K562 (cell line): Measurements from ENCODE around the gene AGAP1. TPM values are rescaled to one million over a fixed set of nuclear protein-coding genes. Genes with fewer than 3 reads are reported as not detected.
A peak's percentile ranks its signal among the peaks of the same experiment; 100 is the strongest.

Experiments used
- ATAC-seq: fragments of 200-7000 bp; cut with Tn5 transposase; 3 replicates; pipeline ENCODE4 v1.9.1; 2020; ENCODE audit warnings: moderate library complexity
- BruUV-seq: library from RNA; stranded (reverse); fragments of 400-500 nt; replicated peaks from 2 replicates; lab custom pipeline; 2021; lab: Mats Ljungman, UMichigan
- CTCF ChIA-PET: fragments of 300-600 bp; formaldehyde crosslinking; extraction: SDS; loops from one replicate; lab custom pipeline; 2021; ENCODE audit warnings: low intra/inter-chr PET ratio; lab: Yijun Ruan, JAX
- POLR2A ChIA-PET: fragments of 300-600, 350-650 bp; sonication (Branson Sonifier 250); formaldehyde crosslinking; extraction: SDS; loops from one replicate; lab custom pipeline; 2021; ENCODE audit warnings: antibody characterized with exemption, inconsistent platforms; lab: Yijun Ruan, JAX
- DNase-seq, 4 experiments: peaks; one replicate each; pipeline versions ENCODE4 v3.0.0 to v3.0.0-alpha.2; 2011 to 2018; ENCODE audit warnings: low spot score in 3 of 4, mixed read lengths in 3 of 4; ENCODE audit errors: extremely low read depth in 1 of 4
- FAIRE-seq: peaks from 2 replicates; lab custom pipeline; 2011; peaks lifted over from hg19 to GRCh38; lab: Jason Lieb, UNC
- H2AFZ ChIP-seq: 2 replicates; pipeline ENCODE4 v1.6.0; 2011; ENCODE audit warnings: low read depth, low read length, control low read depth, inconsistent platforms
- H3K27ac ChIP-seq: fragments of 200-600 bp; 3 replicates; pipeline ENCODE4 v1.8.0; 2011; ENCODE audit warnings: low read depth, mild to moderate bottlenecking, control low read depth, inconsistent platforms, low read length, moderate library complexity, mixed read lengths; ENCODE audit errors: extremely low read depth
- H3K27me3 ChIP-seq, 2 experiments: fragments of 300-600 bp in 1 of 2; 2 replicates in 1 of 2; 3 replicates in 1 of 2; pipeline versions ENCODE4 v1.6.0 to v1.8.0; 2011; ENCODE audit warnings: inconsistent platforms in 2 of 2, low read length in 2 of 2, mild to moderate bottlenecking in 1 of 2, mixed read lengths in 1 of 2, moderate library complexity in 1 of 2; ENCODE audit not compliant: control insufficient read depth in 2 of 2, insufficient read depth in 2 of 2
- H3K36me3 ChIP-seq: fragments of 300-600 bp; 3 replicates; pipeline ENCODE4 v1.8.0; 2011; ENCODE audit warnings: mild to moderate bottlenecking, low read length, inconsistent platforms; ENCODE audit not compliant: control insufficient read depth, insufficient read depth
- H3K4me1 ChIP-seq, 2 experiments: fragments of 200-600 bp in 1 of 2; replicated peaks in 1 of 2; 2 replicates in 1 of 2; 3 replicates in 1 of 2; pipeline versions ENCODE4 v1.5.1 to v1.8.0; 2011; ENCODE audit warnings: inconsistent platforms in 2 of 2, low read length in 2 of 2, mild to moderate bottlenecking in 1 of 2, mixed read lengths in 1 of 2, moderate library complexity in 1 of 2; ENCODE audit not compliant: control insufficient read depth in 2 of 2, insufficient read depth in 2 of 2
- H3K4me2 ChIP-seq: 2 replicates; pipeline ENCODE4 v1.6.1; 2011; ENCODE audit warnings: low read length, control low read depth, inconsistent platforms, mixed read lengths; ENCODE audit not compliant: insufficient read depth
- H3K4me3 ChIP-seq: fragments of 200-600 bp; sonication (generic), shearing (Covaris generic); 2 replicates; pipeline ENCODE4 v1.5.1; 2016; ENCODE audit warnings: control low read depth, inconsistent platforms
- H3K79me2 ChIP-seq: fragments of 200-600 bp; 3 replicates; pipeline ENCODE4 v1.8.0; 2011; ENCODE audit warnings: low read length, inconsistent platforms; ENCODE audit not compliant: control insufficient read depth, insufficient read depth
- H3K9ac ChIP-seq, 2 experiments: 2 replicates each; pipeline versions ENCODE4 v1.6.0 to v1.6.1; 2011; ENCODE audit warnings: low read depth in 2 of 2, low read length in 2 of 2, control low read depth in 1 of 2, inconsistent platforms in 1 of 2, mild to moderate bottlenecking in 1 of 2, mixed read lengths in 1 of 2; ENCODE audit not compliant: insufficient read depth in 1 of 2
- H3K9me1 ChIP-seq: one replicate; pipeline ENCODE4 v1.6.0; 2011; ENCODE audit warnings: inconsistent platforms, mild to moderate bottlenecking, low read length, moderate library complexity; ENCODE audit not compliant: control insufficient read depth, insufficient read depth
- H3K9me3 ChIP-seq: replicated peaks from 2 replicates; pipeline ENCODE4 v1.5.1; 2011; ENCODE audit warnings: low read depth, low read length, inconsistent platforms; ENCODE audit not compliant: control insufficient read depth, insufficient read depth
- H4K20me1 ChIP-seq: replicated peaks from 2 replicates; pipeline ENCODE4 v1.6.1; 2011; ENCODE audit warnings: low read length, inconsistent platforms, mixed read lengths; ENCODE audit not compliant: control insufficient read depth, insufficient read depth
- FOXA3 ChIP-seq, 2 experiments: fragments of 450-650 bp in 1 of 2; sonication (generic) in 1 of 2; formaldehyde crosslinking; IDR thresholded peaks in 1 of 2; conservative IDR thresholded peaks in 1 of 2; 2 replicates each; pipeline versions ENCODE4 v1.4.0 to v1.8.0; 2020 to 2022; ENCODE audit warnings: mild to moderate bottlenecking in 2 of 2, missing genetic modification reagents in 1 of 2
- PRMT5 ChIP-seq: sonication (generic); formaldehyde crosslinking; IDR thresholded peaks from 2 replicates; pipeline ENCODE4 v1.5.0; 2020; ENCODE audit warnings: missing genetic modification reagents
- WGBS: fragments of 100-300 bp; shearing (Covaris generic); methylation state at CpG from one replicate; pipeline ENCODE4 v1.1.6; 2016; ENCODE audit warnings: low coverage, mixed read lengths; ENCODE audit not compliant: insufficient coverage; ENCODE audit errors: missing lambda C conversion rate; 5-methylcytosine and 5-hydroxymethylcytosine counted together
- in situ Hi-C: fragments of 300-500 bp; cut with MboI; formaldehyde crosslinking; loops from 4 replicates; pipeline ENCODE4 v1.15.0; 2018; ENCODE audit warnings: inconsistent platforms, mixed read lengths
- intact Hi-C: fragments of 100-400 bp; cut with micrococcal nuclease; formaldehyde crosslinking; loops from 2 replicates; pipeline ENCODE4 v1.14.2; 2022
- polyA plus RNA-seq, 8 experiments: library from polyadenylated mRNA; depleted of rRNA in 4 of 8; stranded (reverse) in 5 of 8; unstranded in 3 of 8; fragments of >200 nt; fragmentation: Nextera tagmentation in 2 of 8; fragmentation: Illumina TruSeq in 1 of 8; extraction: Ambion mirVana in 2 of 8; extraction: Trizol in 1 of 8; gene quantifications; 2 replicates each; pipeline versions ENCODE4 v1.2.1 to v1.2.3, GENCODE V29; 2011 to 2014; ENCODE audit warnings: inconsistent platforms in 1 of 8, missing spikeins in 1 of 8
- total RNA-seq, 7 experiments: library from RNA; depleted of rRNA in 6 of 7; stranded (reverse); fragments of >200 nt in 6 of 7; fragmentation: Illumina TruSeq in 2 of 7; extraction: Trizol in 2 of 7; gene quantifications; 2 replicates each; pipeline versions ENCODE4 v1.2.1 to v1.2.3, GENCODE V29; 2011 to 2021; ENCODE audit warnings: low replicate concordance in 1 of 7
- TF ChIP-seq, protein P1 (sequence below): fragments of 450-650 bp; IDR thresholded peaks from 2 replicates; pipeline ENCODE4 v1.6.1; 2016; ENCODE audit warnings: low read depth, mild to moderate bottlenecking, moderate library complexity
- TF ChIP-seq, protein P2 (sequence below): fragments of 450-650 bp; IDR thresholded peaks from 2 replicates; pipeline ENCODE4 v1.6.1; 2016

AGAP1 gene
- total and polyA plus RNA-seq, 9 of the 15 experiments (the other 6 are each of a cell fraction or from before 2014, with no cell fraction given), result 1.3 to 24.0 (median 10.6) TPM

DNA sequence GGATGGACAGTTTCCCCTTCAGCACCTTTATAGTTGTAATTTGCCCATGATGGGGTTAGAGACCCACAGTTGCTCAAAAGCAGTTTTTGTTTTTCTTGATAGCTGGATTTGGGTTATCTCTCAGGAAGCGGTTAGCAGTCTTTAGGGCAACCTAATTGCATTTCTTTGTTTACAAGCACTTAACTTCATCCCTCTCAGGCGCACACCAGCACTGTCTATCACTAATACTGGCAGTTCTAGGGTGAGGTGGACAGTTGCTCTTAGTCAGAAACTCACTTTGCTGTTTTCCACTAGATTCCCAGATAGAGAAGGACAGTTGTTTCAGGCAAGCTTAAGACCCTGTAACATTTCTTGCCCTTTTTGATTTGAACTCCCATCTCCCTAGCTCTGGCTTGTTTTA, 146.0 kb downstream of the AGAP1 start:
- in situ Hi-C loops, result no loop called here
- TF ChIP-seq, protein P1, sequence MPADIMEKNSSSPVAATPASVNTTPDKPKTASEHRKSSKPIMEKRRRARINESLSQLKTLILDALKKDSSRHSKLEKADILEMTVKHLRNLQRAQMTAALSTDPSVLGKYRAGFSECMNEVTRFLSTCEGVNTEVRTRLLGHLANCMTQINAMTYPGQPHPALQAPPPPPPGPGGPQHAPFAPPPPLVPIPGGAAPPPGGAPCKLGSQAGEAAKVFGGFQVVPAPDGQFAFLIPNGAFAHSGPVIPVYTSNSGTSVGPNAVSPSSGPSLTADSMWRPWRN, result 0 out of 2 replicates have a peak, but pooled peaks have one; percentile 21
- no peak for TF ChIP-seq PRMT5 (CRISPR knock-in tag)
- TF ChIP-seq, protein P2, sequence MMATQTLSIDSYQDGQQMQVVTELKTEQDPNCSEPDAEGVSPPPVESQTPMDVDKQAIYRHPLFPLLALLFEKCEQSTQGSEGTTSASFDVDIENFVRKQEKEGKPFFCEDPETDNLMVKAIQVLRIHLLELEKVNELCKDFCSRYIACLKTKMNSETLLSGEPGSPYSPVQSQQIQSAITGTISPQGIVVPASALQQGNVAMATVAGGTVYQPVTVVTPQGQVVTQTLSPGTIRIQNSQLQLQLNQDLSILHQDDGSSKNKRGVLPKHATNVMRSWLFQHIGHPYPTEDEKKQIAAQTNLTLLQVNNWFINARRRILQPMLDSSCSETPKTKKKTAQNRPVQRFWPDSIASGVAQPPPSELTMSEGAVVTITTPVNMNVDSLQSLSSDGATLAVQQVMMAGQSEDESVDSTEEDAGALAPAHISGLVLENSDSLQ, result peak; percentile 67
- TF ChIP-seq FOXA3 (CRISPR knock-in tag; conservative IDR thresholded peaks at IDR 0.05 in 1 of 2, IDR thresholded peaks at IDR 0.05 in 1 of 2), result peak in 1 of 2 experiments; percentile 83; a peak in 2 of 4 replicates
- Histone ChIP-seq H3K9me3 (no peaks in the 10 kb centered on the region), H3K27ac (no peak overlapping the region), H3K9me1 (peaks cover 3% of the 10 kb centered on the region), H3K79me2 (peaks cover 46% of the 10 kb centered on the region), H4K20me1 (peaks cover 78% of the 10 kb centered on the region), H3K4me3 (no peak overlapping the region), H3K4me2 (no peak overlapping the region), H3K27me3 (no peaks in the 10 kb centered on the region), H3K36me3 (no peaks in the 10 kb centered on the region), H2AFZ (no peak overlapping the region), H3K9ac (no peak overlapping the region), H3K4me1 (peaks cover 12 to 39% of the 10 kb centered on the region in 2 experiments; a peak in 4 of 5 replicates)
- FAIRE-seq (no peak), ATAC-seq (peak; percentile 30; the same call in 2 of the 3 replicates), DNase-seq (no peak)
- no TSS peak for BruUV-seq
- ChIA-PET POLR2A (no interaction called here), CTCF (interaction anchor here (0.5 kb wide), 1 partner anchor 11 kb away, joined by 3 read pairs; no protein-coding TSS in a partner anchor)
- intact Hi-C loops, result loop anchor here (5.0 kb wide), 1 partner anchor 107 kb away; no protein-coding TSS in a partner anchor
- WGBS, result 6% methylated on average over 2 of the region's 2 CpGs
